ENCODE measurements around the gene C16orf86. TPM values are rescaled to one million over a fixed set of nuclear protein-coding genes. Genes with fewer than 3 reads are reported as not detected.

C16orf86 gene, protein sequence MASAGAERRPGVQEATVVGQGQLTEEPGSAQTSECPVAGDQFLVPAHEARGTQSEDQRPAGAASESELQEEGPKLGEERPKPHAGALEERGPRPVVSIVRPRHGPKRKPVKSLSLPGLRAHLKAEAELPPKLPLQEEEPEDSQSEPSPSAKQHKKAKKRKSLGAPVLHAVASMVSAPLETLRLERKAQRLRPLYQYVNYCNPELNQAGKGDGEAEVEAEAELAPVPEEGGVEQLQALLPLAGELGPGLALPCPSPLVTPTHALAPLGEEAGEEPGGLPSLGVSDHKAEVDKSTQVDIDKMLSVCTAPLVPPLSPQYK
- total RNA-seq (2022) (0.34 and 0.53 TPM in 2 replicates), Bru-seq, nascent RNA (percentile 18 among the genes with signal in this experiment), BruChase-seq, experiment 1, labeled RNA remaining after a 2-hour chase (percentile 19 among the genes with signal in this experiment), BruChase-seq, experiment 2, labeled RNA remaining after a 6-hour chase (percentile 24 among the genes with signal in this experiment)
- long read RNA-seq: 0 reads

GRCh38 chr16:67666559-67667452, at the start of gene C16orf86, which contains the start of gene ENKD1:
TSS of gene C16orf86 (plus strand) at chr16:67666814. CDS start at chr16:67666971, 157 bp downstream.
TSS of gene ENKD1 (minus strand) at chr16:67666750. CDS start at chr16:67666442, 308 bp downstream.
- H3K36me3 Mint-ChIP-seq (ENCODE audit: insufficient read depth, unreplicated experiment): peaks cover 8% of the 10 kb centered on the region
- intact Hi-C loops (cut with micrococcal nuclease; ENCODE audit: unreplicated experiment): no loop called here
- BruUV-seq (replicated peaks): no TSS peak

GRCh38 chr16:67628216-67628615, 38.4 kb upstream of the C16orf86 start:
- TF ChIP-seq, protein P1, sequence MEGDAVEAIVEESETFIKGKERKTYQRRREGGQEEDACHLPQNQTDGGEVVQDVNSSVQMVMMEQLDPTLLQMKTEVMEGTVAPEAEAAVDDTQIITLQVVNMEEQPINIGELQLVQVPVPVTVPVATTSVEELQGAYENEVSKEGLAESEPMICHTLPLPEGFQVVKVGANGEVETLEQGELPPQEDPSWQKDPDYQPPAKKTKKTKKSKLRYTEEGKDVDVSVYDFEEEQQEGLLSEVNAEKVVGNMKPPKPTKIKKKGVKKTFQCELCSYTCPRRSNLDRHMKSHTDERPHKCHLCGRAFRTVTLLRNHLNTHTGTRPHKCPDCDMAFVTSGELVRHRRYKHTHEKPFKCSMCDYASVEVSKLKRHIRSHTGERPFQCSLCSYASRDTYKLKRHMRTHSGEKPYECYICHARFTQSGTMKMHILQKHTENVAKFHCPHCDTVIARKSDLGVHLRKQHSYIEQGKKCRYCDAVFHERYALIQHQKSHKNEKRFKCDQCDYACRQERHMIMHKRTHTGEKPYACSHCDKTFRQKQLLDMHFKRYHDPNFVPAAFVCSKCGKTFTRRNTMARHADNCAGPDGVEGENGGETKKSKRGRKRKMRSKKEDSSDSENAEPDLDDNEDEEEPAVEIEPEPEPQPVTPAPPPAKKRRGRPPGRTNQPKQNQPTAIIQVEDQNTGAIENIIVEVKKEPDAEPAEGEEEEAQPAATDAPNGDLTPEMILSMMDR (IDR thresholded peaks at IDR 0.05; ENCODE audit: insufficient read depth in 1 of 2, low read depth in 1 of 2, low read length in 1 of 2, severe bottlenecking in 1 of 2, unreplicated experiment in 1 of 2): no peak
- POLR2A ChIA-PET: no interaction called here
- Histone ChIP-seq H3K4me1 (no peaks in the 10 kb centered on the region), H3K9me3 (no peaks in the 10 kb centered on the region), H3K4me3 (ENCODE audit: low read depth, low read length) (no peak overlapping the region), H3K27me3 (replicated peaks; ENCODE audit: control insufficient read depth, insufficient read depth, low read length) (no peaks in the 10 kb centered on the region), H3K36me3 (ENCODE audit: control insufficient read depth, insufficient read depth, low read length) (peaks cover 5% of the 10 kb centered on the region)
- Mint-ChIP-seq H3K27me3 (ENCODE audit: insufficient read depth, unreplicated experiment) (no peaks in the 10 kb centered on the region), H3K36me3 (ENCODE audit: insufficient read depth, unreplicated experiment) (peaks cover 94% of the 10 kb centered on the region), H3K4me3 (ENCODE audit: unreplicated experiment) (no peak overlapping the region), H3K4me1 (ENCODE audit: low read depth, unreplicated experiment) (no peaks in the 10 kb centered on the region), H3K9me3 (ENCODE audit: unreplicated experiment) (no peaks in the 10 kb centered on the region), H3K27ac (ENCODE audit: unreplicated experiment) (no peak overlapping the region)
- CTCF ChIA-PET: interaction anchor here (0.8 kb wide), 1 partner anchor 15 kb away, joined by 3 read pairs; no protein-coding TSS in a partner anchor
- no TSS peak for BruUV-seq (replicated peaks)
- intact Hi-C loops (cut with micrococcal nuclease; ENCODE audit: unreplicated experiment): no loop called here
- DNase-seq: no peak

More at GRCh38 chr16:67666559-67667452, at the start of gene C16orf86, which contains the start of gene ENKD1:
- ChIA-PET CTCF (interaction anchor here (0.5 to 6.3 kb wide), 10 partner anchors 27 to 174 kb away, joined by 3 to 60 read pairs (median 4); partner anchors contain the start of genes CTCF and GFOD2), POLR2A (no interaction called here)
- no peaks in the 10 kb centered on the region for H3K36me3 ChIP-seq (ENCODE audit: control insufficient read depth, insufficient read depth, low read length)
- H3K4me3 Mint-ChIP-seq (ENCODE audit: unreplicated experiment): peak within 1 kb of the TSS; percentile 80
- DNase-seq: peak; percentile 87 to 89
- peak within 1 kb of the TSS; percentile 43 for H3K27ac Mint-ChIP-seq (ENCODE audit: unreplicated experiment)
- no peaks in the 10 kb centered on the region for H3K27me3 Mint-ChIP-seq (ENCODE audit: insufficient read depth, unreplicated experiment)
- H3K4me1 ChIP-seq: peaks cover 4% of the 10 kb centered on the region
- H3K9me3 ChIP-seq: no peaks in the 10 kb centered on the region
- H3K4me3 ChIP-seq (ENCODE audit: low read depth, low read length): peak within 1 kb of the TSS; percentile 73
- no peaks in the 10 kb centered on the region for H3K4me1 Mint-ChIP-seq (ENCODE audit: low read depth, unreplicated experiment)
- no peaks in the 10 kb centered on the region for H3K27me3 ChIP-seq (replicated peaks; ENCODE audit: control insufficient read depth, insufficient read depth, low read length)
- TF ChIP-seq, protein P1 (IDR thresholded peaks at IDR 0.05; ENCODE audit: insufficient read depth in 1 of 2, low read depth in 1 of 2, low read length in 1 of 2, severe bottlenecking in 1 of 2, unreplicated experiment in 1 of 2): no peak
- no peaks in the 10 kb centered on the region for H3K9me3 Mint-ChIP-seq (ENCODE audit: unreplicated experiment)
